Measurements from ENCODE around the gene MEI4.

Gene MEI4

GRCh38 chr6:77930382-77930781, 277.5 kb downstream of the MEI4 start:
- Histone ChIP-seq H3K4me1 (ENCODE audit: insufficient read depth, poor library complexity, severe bottlenecking) (no peaks in the 10 kb centered on the region), H3K4me3 (ENCODE audit: severe bottlenecking) (no peak overlapping the region), H3K36me3 (ENCODE audit: low read depth) (no peaks in the 10 kb centered on the region), H3K27me3 (ENCODE audit: insufficient read depth, poor library complexity, severe bottlenecking) (no peaks in the 10 kb centered on the region), H3K27ac (ENCODE audit: poor library complexity, severe bottlenecking) (no peak overlapping the region), H3K9me3 (ENCODE audit: severe bottlenecking) (no peaks in the 10 kb centered on the region)
- TF ChIP-seq CTCF (IDR thresholded peaks at IDR 0.05; ENCODE audit: poor library complexity, severe bottlenecking), result no peak
- DNase-seq (ENCODE audit: low spot score) (no peak), ATAC-seq (ENCODE audit: low read depth) (no peak)

GRCh38 chr6:77930952-77931351, 278.1 kb downstream of the MEI4 start:
- Histone ChIP-seq H3K4me1 (ENCODE audit: insufficient read depth, poor library complexity, severe bottlenecking) (no peaks in the 10 kb centered on the region), H3K9me3 (ENCODE audit: severe bottlenecking) (no peaks in the 10 kb centered on the region), H3K4me3 (ENCODE audit: severe bottlenecking) (no peak overlapping the region), H3K27ac (ENCODE audit: poor library complexity, severe bottlenecking) (no peak overlapping the region), H3K36me3 (ENCODE audit: low read depth) (no peaks in the 10 kb centered on the region), H3K27me3 (ENCODE audit: insufficient read depth, poor library complexity, severe bottlenecking) (no peaks in the 10 kb centered on the region)
- no peak for TF ChIP-seq CTCF (IDR thresholded peaks at IDR 0.05; ENCODE audit: poor library complexity, severe bottlenecking)
- no peak for ATAC-seq (ENCODE audit: low read depth)
- no peak for DNase-seq (ENCODE audit: low spot score)

- Histone ChIP-seq H3K4me1 (ENCODE audit: insufficient read depth, poor library complexity, severe bottlenecking) (no peaks in the 10 kb centered on the region), H3K27me3 (ENCODE audit: insufficient read depth, poor library complexity, severe bottlenecking) (no peaks in the 10 kb centered on the region), H3K36me3 (ENCODE audit: low read depth) (no peaks in the 10 kb centered on the region), H3K27ac (ENCODE audit: poor library complexity, severe bottlenecking) (no peak overlapping the region), H3K4me3 (ENCODE audit: severe bottlenecking) (no peak overlapping the region), H3K9me3 (ENCODE audit: severe bottlenecking) (no peaks in the 10 kb centered on the region)
- TF ChIP-seq CTCF (IDR thresholded peaks at IDR 0.05; ENCODE audit: poor library complexity, severe bottlenecking), result no peak
- ATAC-seq (ENCODE audit: low read depth) (no peak), DNase-seq (ENCODE audit: low spot score) (no peak)
Measured at GRCh38 chr6:77962070-77962469, 309.2 kb downstream of the MEI4 start.

- Histone ChIP-seq H3K4me1 (ENCODE audit: insufficient read depth, poor library complexity, severe bottlenecking) (no peaks in the 10 kb centered on the region), H3K4me3 (ENCODE audit: severe bottlenecking) (no peak overlapping the region), H3K36me3 (ENCODE audit: low read depth) (no peaks in the 10 kb centered on the region), H3K9me3 (ENCODE audit: severe bottlenecking) (no peaks in the 10 kb centered on the region), H3K27ac (ENCODE audit: poor library complexity, severe bottlenecking) (no peak overlapping the region), H3K27me3 (ENCODE audit: insufficient read depth, poor library complexity, severe bottlenecking) (no peaks in the 10 kb centered on the region)
- DNase-seq (ENCODE audit: low spot score), result no peak
- no peak for TF ChIP-seq CTCF (IDR thresholded peaks at IDR 0.05; ENCODE audit: poor library complexity, severe bottlenecking)
- no peak for ATAC-seq (ENCODE audit: low read depth)
Measured at GRCh38 chr6:77965449-77965848, 312.6 kb downstream of the MEI4 start.

- H3K36me3 ChIP-seq (ENCODE audit: low read depth), result no peaks in the 10 kb centered on the region
- ATAC-seq (ENCODE audit: low read depth) (no peak), DNase-seq (ENCODE audit: low spot score) (no peak)
- H3K27ac ChIP-seq (ENCODE audit: poor library complexity, severe bottlenecking), result no peak overlapping the region
- no peak for TF ChIP-seq CTCF (IDR thresholded peaks at IDR 0.05; ENCODE audit: poor library complexity, severe bottlenecking)
- no peaks in the 10 kb centered on the region for H3K4me1 ChIP-seq (ENCODE audit: insufficient read depth, poor library complexity, severe bottlenecking)
- no peaks in the 10 kb centered on the region for H3K27me3 ChIP-seq (ENCODE audit: insufficient read depth, poor library complexity, severe bottlenecking)
- H3K9me3 ChIP-seq (ENCODE audit: severe bottlenecking), result no peaks in the 10 kb centered on the region
- no peak overlapping the region for H3K4me3 ChIP-seq (ENCODE audit: severe bottlenecking)
Measured at GRCh38 chr6:77972334-77972733, 319.5 kb downstream of the MEI4 start.

Measured in RWPE2 (cell line).